ENCODE measurements around the gene TRDMT1.
A peak's percentile ranks its signal among the peaks of the same experiment; 100 is the strongest.

Gene TRDMT1

DNA sequence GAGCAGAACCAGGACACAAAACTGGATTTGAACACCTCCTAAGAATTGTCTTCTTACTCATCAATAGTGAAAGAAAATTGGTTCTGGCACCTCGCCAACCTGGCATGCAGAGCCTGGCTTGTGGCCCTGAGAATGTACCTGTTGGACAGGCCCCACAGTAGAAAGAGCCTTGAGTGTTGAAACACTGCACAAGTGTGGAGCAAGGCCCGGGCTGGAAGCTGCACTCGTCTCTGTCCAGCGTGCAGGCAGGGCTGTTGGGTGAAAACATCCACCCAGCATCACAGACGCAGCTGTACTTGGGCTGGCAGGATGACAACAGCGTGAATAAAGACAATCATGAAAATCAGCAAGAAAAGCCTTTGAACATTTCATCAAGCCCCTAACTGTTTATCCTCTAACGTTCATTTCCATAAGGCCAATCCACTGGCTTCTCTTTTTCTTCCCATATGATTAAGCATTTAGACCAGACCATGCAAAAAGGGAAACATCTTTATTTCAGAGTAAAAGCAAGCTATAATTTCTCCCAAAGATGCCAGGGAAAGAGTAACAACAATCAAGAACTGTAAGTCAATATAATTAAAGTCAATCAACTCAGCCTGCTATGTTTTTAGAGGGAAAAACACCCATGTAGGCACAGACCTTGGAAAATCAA lies 87.5 kb downstream of the TRDMT1 start:
- Histone ChIP-seq H3K9me3 (ENCODE audit: severe bottlenecking) (no peaks in the 10 kb centered on the region), H3K4me1 (ENCODE audit: insufficient read depth, poor library complexity, severe bottlenecking) (peaks cover 20% of the 10 kb centered on the region), H3K36me3 (ENCODE audit: low read depth) (no peaks in the 10 kb centered on the region), H3K27ac (ENCODE audit: poor library complexity, severe bottlenecking) (peak overlapping the region; percentile 55), H3K27me3 (ENCODE audit: insufficient read depth, poor library complexity, severe bottlenecking) (no peaks in the 10 kb centered on the region), H3K4me3 (ENCODE audit: severe bottlenecking) (no peak overlapping the region)
- TF ChIP-seq, protein P1, sequence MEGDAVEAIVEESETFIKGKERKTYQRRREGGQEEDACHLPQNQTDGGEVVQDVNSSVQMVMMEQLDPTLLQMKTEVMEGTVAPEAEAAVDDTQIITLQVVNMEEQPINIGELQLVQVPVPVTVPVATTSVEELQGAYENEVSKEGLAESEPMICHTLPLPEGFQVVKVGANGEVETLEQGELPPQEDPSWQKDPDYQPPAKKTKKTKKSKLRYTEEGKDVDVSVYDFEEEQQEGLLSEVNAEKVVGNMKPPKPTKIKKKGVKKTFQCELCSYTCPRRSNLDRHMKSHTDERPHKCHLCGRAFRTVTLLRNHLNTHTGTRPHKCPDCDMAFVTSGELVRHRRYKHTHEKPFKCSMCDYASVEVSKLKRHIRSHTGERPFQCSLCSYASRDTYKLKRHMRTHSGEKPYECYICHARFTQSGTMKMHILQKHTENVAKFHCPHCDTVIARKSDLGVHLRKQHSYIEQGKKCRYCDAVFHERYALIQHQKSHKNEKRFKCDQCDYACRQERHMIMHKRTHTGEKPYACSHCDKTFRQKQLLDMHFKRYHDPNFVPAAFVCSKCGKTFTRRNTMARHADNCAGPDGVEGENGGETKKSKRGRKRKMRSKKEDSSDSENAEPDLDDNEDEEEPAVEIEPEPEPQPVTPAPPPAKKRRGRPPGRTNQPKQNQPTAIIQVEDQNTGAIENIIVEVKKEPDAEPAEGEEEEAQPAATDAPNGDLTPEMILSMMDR (IDR thresholded peaks at IDR 0.05; ENCODE audit: poor library complexity, severe bottlenecking) = no peak
- DNase-seq (ENCODE audit: low spot score) (no peak), ATAC-seq (ENCODE audit: low read depth) (no peak)

DNA sequence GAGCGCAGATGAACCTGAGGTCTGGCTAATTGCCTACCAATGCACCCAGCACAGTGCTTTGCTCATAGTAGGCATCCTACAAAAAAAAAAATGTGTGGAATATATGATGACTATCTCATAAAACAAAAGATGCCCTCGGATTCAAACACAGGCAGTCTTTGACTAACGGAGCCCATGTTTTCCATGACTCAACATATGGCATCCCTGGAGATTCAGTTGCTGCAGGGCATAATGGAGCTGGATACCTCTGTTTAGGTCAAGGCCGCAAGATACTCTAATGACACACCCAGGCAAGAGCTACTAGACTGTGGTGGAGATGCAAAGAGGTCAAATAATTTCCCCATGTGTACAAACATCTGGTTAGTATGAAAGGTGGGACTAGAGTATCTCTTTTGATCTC lies 88.1 kb downstream of the TRDMT1 start:
- no peak overlapping the region for H3K27ac ChIP-seq (ENCODE audit: poor library complexity, severe bottlenecking)
- no peak overlapping the region for H3K4me3 ChIP-seq (ENCODE audit: severe bottlenecking)
- H3K4me1 ChIP-seq (ENCODE audit: insufficient read depth, poor library complexity, severe bottlenecking) = peaks cover 20% of the 10 kb centered on the region
- DNase-seq (ENCODE audit: low spot score) = no peak
- H3K27me3 ChIP-seq (ENCODE audit: insufficient read depth, poor library complexity, severe bottlenecking) = no peaks in the 10 kb centered on the region
- H3K36me3 ChIP-seq (ENCODE audit: low read depth) = no peaks in the 10 kb centered on the region
- peak; percentile 43; the same call in 1 of the 3 replicates for ATAC-seq (ENCODE audit: low read depth)
- TF ChIP-seq, protein P1 (IDR thresholded peaks at IDR 0.05; ENCODE audit: poor library complexity, severe bottlenecking) = no peak
- H3K9me3 ChIP-seq (ENCODE audit: severe bottlenecking) = no peaks in the 10 kb centered on the region

DNA sequence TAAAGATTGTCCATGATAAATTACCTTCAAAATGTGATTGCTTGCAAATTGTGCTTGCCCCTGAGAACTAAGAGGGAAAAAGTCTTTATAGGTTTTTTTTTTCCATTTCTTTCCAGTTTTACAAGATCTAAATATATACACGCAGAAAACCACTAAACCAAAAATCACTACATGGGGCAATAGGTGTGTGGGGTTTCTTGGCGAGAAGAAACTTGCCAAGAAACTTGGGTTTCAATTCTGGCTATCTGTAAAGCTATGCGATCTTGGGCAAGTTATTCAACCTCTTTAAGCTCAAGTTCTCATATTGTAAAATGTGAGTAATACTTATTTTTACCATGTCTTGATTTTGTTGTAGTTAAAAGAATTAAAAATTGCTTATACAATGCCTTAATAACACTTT lies 88.9 kb downstream of the TRDMT1 start:
- H3K4me3 ChIP-seq (ENCODE audit: severe bottlenecking) = no peak overlapping the region
- TF ChIP-seq, protein P1 (IDR thresholded peaks at IDR 0.05; ENCODE audit: poor library complexity, severe bottlenecking) = no peak
- no peaks in the 10 kb centered on the region for H3K36me3 ChIP-seq (ENCODE audit: low read depth)
- H3K4me1 ChIP-seq (ENCODE audit: insufficient read depth, poor library complexity, severe bottlenecking) = peaks cover 23% of the 10 kb centered on the region
- no peak for DNase-seq (ENCODE audit: low spot score)
- H3K27ac ChIP-seq (ENCODE audit: poor library complexity, severe bottlenecking) = no peak overlapping the region
- ATAC-seq (ENCODE audit: low read depth) = no peak
- H3K27me3 ChIP-seq (ENCODE audit: insufficient read depth, poor library complexity, severe bottlenecking) = no peaks in the 10 kb centered on the region
- no peaks in the 10 kb centered on the region for H3K9me3 ChIP-seq (ENCODE audit: severe bottlenecking)

DNA sequence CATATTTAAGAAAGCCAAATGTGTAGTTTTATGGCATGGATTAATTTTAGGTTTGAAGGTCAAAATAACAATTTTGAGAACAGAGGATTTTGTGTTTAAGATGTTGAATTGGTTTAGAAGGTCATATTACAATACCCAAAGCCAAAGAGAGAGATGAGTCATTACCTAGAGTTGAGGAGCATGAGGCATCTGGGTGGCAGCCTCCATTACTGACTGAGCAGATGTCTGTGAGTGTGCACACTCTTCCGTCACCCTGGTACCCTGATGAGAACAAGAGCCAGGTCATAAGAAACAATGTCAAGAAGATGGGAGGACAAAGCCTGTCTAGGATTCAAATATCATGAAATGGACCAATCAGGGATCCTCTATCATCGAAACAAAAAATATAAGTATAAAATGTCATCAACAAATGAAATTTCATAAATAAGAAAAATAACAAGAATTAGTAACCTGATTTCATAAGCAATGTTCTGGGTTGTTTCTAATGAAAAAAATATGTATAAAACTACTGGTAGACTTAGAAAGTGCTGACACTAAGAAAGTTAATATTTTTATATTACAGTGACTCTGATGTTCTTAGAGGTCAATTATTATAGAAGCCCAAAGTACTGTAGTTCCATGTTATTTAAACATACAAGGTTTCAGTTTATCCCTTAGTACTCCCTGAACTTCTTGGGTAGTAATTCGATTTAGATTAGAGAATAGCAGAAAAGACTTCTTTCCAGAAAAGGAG lies 91.8 kb downstream of the TRDMT1 start:
- ATAC-seq (ENCODE audit: low read depth) = peak; percentile 76
- no peak overlapping the region for H3K27ac ChIP-seq (ENCODE audit: poor library complexity, severe bottlenecking)
- no peaks in the 10 kb centered on the region for H3K27me3 ChIP-seq (ENCODE audit: insufficient read depth, poor library complexity, severe bottlenecking)
- DNase-seq (ENCODE audit: low spot score) = no peak
- H3K36me3 ChIP-seq (ENCODE audit: low read depth) = no peaks in the 10 kb centered on the region
- no peak overlapping the region for H3K4me3 ChIP-seq (ENCODE audit: severe bottlenecking)
- H3K9me3 ChIP-seq (ENCODE audit: severe bottlenecking) = no peaks in the 10 kb centered on the region
- peaks cover 12% of the 10 kb centered on the region for H3K4me1 ChIP-seq (ENCODE audit: insufficient read depth, poor library complexity, severe bottlenecking)
- TF ChIP-seq, protein P1 (IDR thresholded peaks at IDR 0.05; ENCODE audit: poor library complexity, severe bottlenecking) = no peak

DNA sequence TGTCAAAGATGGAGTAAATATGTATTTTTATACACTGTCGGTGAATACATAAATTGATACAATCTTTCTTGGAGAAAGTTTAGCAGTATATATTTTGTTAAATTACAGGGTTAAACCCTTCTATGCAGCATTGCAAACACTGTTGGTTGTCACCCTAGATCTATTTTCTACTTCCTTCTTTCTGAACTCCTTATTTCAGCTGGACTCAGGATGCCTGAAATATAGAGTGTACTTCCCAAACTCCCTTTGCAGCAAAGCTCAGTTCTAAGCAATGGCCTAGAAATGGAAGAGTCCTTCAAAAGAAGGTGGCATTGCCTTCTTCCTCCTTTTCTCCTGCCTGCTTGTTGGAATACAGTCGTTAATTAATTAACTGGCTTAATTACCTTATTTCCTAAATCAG lies 92.4 kb downstream of the TRDMT1 start:
- ATAC-seq (ENCODE audit: low read depth) = no peak
- H3K27me3 ChIP-seq (ENCODE audit: insufficient read depth, poor library complexity, severe bottlenecking) = no peaks in the 10 kb centered on the region
- H3K36me3 ChIP-seq (ENCODE audit: low read depth) = no peaks in the 10 kb centered on the region
- peaks cover 12% of the 10 kb centered on the region for H3K4me1 ChIP-seq (ENCODE audit: insufficient read depth, poor library complexity, severe bottlenecking)
- H3K27ac ChIP-seq (ENCODE audit: poor library complexity, severe bottlenecking) = no peak overlapping the region
- TF ChIP-seq, protein P1 (IDR thresholded peaks at IDR 0.05; ENCODE audit: poor library complexity, severe bottlenecking) = no peak
- H3K9me3 ChIP-seq (ENCODE audit: severe bottlenecking) = no peaks in the 10 kb centered on the region
- no peak overlapping the region for H3K4me3 ChIP-seq (ENCODE audit: severe bottlenecking)
- DNase-seq (ENCODE audit: low spot score) = no peak
